DND-41 (cell line): ENCODE measurements around the gene BRSK2.

Experiments used
- ATAC-seq: fragments of 200-7000 bp; cut with Tn5 transposase; 3 replicates; pipeline ENCODE4 v1.9.1; 2021; ENCODE audit warnings: low read depth; ENCODE audit not compliant: insufficient read depth
- DNase-seq: peaks from one replicate; pipeline ENCODE4 v3.0.0-alpha.2; 2020
- H2AFZ ChIP-seq: 2 replicates; pipeline ENCODE4 v1.6.0; 2012; ENCODE audit warnings: low read depth, low read length
- H3K27ac ChIP-seq: 2 replicates; pipeline ENCODE4 v1.5.1; 2012; ENCODE audit warnings: low read length, inconsistent platforms
- H3K27me3 ChIP-seq: fragments of 200-600 bp; sonication (generic); 2 replicates; pipeline ENCODE4 v1.6.0; 2012; ENCODE audit warnings: low read length, mild to moderate bottlenecking, inconsistent platforms; ENCODE audit not compliant: insufficient read depth, poor library complexity
- H3K36me3 ChIP-seq: 2 replicates; pipeline ENCODE4 v1.5.1; 2012; ENCODE audit warnings: low read length, inconsistent platforms; ENCODE audit not compliant: insufficient read depth
- H3K4me1 ChIP-seq: 2 replicates; pipeline ENCODE4 v1.5.1; 2012; ENCODE audit warnings: mild to moderate bottlenecking, low read length; ENCODE audit not compliant: insufficient read depth
- H3K4me2 ChIP-seq: 2 replicates; pipeline ENCODE4 v1.6.0; 2012; ENCODE audit warnings: mild to moderate bottlenecking, moderate library complexity, low read length, inconsistent platforms; ENCODE audit not compliant: insufficient read depth
- H3K4me3 ChIP-seq, 2 experiments: fragments of 200-600 bp in 1 of 2; shearing (Covaris generic) in 1 of 2; 2 replicates each; pipeline ENCODE4 v1.5.1; 2012 to 2016; ENCODE audit warnings: inconsistent platforms in 2 of 2, low read length in 2 of 2, mild to moderate bottlenecking in 2 of 2, low read depth in 1 of 2, moderate library complexity in 1 of 2
- H3K79me2 ChIP-seq: 2 replicates; pipeline ENCODE4 v1.6.0; 2012; ENCODE audit warnings: low read length, inconsistent platforms; ENCODE audit not compliant: insufficient read depth
- H3K9ac ChIP-seq: 2 replicates; pipeline ENCODE4 v1.6.0; 2012; ENCODE audit warnings: low read depth, mild to moderate bottlenecking, inconsistent platforms, low read length, moderate library complexity
- H3K9me3 ChIP-seq: 2 replicates; pipeline ENCODE4 v1.5.1; 2012; ENCODE audit warnings: low read length, moderate library complexity, mild to moderate bottlenecking, inconsistent platforms; ENCODE audit not compliant: insufficient read depth, severe bottlenecking
- H4K20me1 ChIP-seq: 2 replicates; pipeline ENCODE4 v1.6.0; 2012; ENCODE audit warnings: low read length; ENCODE audit not compliant: insufficient read depth
- EZH2 ChIP-seq: IDR thresholded peaks from 3 replicates; pipeline ENCODE4 v1.6.1; 2012; ENCODE audit warnings: borderline replicate concordance, low read depth, mild to moderate bottlenecking, moderate library complexity, low read length, inconsistent platforms; ENCODE audit not compliant: severe bottlenecking
- TF ChIP-seq, protein P1 (sequence below): IDR thresholded peaks from 2 replicates; pipeline ENCODE4 v1.5.1; 2012; ENCODE audit warnings: borderline replicate concordance, low read length, moderate library complexity, mild to moderate bottlenecking; ENCODE audit not compliant: poor library complexity, severe bottlenecking; ENCODE audit errors: extremely low read depth

Gene BRSK2

GRCh38 chr11:1350086-1350725, 39.5 kb upstream of the BRSK2 start:
- H3K4me3 ChIP-seq: no peak overlapping the region
- no peaks in the 10 kb centered on the region for H3K9me3 ChIP-seq
- H3K9ac ChIP-seq: no peak overlapping the region
- H3K4me2 ChIP-seq: no peak overlapping the region
- H3K79me2 ChIP-seq: no peaks in the 10 kb centered on the region
- ATAC-seq (no peak), DNase-seq (no peak)
- H3K36me3 ChIP-seq: no peaks in the 10 kb centered on the region
- no peak for TF ChIP-seq EZH2
- TF ChIP-seq, protein P1, sequence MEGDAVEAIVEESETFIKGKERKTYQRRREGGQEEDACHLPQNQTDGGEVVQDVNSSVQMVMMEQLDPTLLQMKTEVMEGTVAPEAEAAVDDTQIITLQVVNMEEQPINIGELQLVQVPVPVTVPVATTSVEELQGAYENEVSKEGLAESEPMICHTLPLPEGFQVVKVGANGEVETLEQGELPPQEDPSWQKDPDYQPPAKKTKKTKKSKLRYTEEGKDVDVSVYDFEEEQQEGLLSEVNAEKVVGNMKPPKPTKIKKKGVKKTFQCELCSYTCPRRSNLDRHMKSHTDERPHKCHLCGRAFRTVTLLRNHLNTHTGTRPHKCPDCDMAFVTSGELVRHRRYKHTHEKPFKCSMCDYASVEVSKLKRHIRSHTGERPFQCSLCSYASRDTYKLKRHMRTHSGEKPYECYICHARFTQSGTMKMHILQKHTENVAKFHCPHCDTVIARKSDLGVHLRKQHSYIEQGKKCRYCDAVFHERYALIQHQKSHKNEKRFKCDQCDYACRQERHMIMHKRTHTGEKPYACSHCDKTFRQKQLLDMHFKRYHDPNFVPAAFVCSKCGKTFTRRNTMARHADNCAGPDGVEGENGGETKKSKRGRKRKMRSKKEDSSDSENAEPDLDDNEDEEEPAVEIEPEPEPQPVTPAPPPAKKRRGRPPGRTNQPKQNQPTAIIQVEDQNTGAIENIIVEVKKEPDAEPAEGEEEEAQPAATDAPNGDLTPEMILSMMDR: no peak
- no peak overlapping the region for H3K27ac ChIP-seq
- H3K27me3 ChIP-seq: no peaks in the 10 kb centered on the region
- H4K20me1 ChIP-seq: no peaks in the 10 kb centered on the region
- H3K4me1 ChIP-seq: no peaks in the 10 kb centered on the region
- no peak overlapping the region for H2AFZ ChIP-seq

GRCh38 chr11:1351278-1351937, 38.3 kb upstream of the BRSK2 start:
- no peak for TF ChIP-seq EZH2
- TF ChIP-seq, protein P1: no peak
- Histone ChIP-seq H3K4me3 (no peak overlapping the region), H3K27me3 (no peaks in the 10 kb centered on the region), H3K4me1 (no peaks in the 10 kb centered on the region), H3K36me3 (no peaks in the 10 kb centered on the region), H3K9me3 (no peaks in the 10 kb centered on the region), H2AFZ (no peak overlapping the region), H3K27ac (no peak overlapping the region), H3K79me2 (no peaks in the 10 kb centered on the region), H4K20me1 (no peaks in the 10 kb centered on the region), H3K9ac (no peak overlapping the region), H3K4me2 (no peak overlapping the region)
- ATAC-seq (no peak), DNase-seq (no peak)

GRCh38 chr11:1352696-1353382, 36.9 kb upstream of the BRSK2 start:
- Histone ChIP-seq H3K4me3 (no peak overlapping the region), H3K36me3 (no peaks in the 10 kb centered on the region), H3K9me3 (no peaks in the 10 kb centered on the region), H4K20me1 (no peaks in the 10 kb centered on the region), H2AFZ (no peak overlapping the region), H3K27ac (no peak overlapping the region), H3K4me2 (no peak overlapping the region), H3K27me3 (no peaks in the 10 kb centered on the region), H3K79me2 (no peaks in the 10 kb centered on the region), H3K9ac (no peak overlapping the region), H3K4me1 (no peaks in the 10 kb centered on the region)
- DNase-seq (no peak), ATAC-seq (no peak)
- TF ChIP-seq, protein P1: no peak
- TF ChIP-seq EZH2: no peak
